ENCODE measurements around the gene DSCAM.
"Not testable (repeated sequence)": the region's sequence is repeated elsewhere in the genome, so short reads cannot be mapped to it uniquely, and the experiment has no call there.

DSCAM gene

GRCh38 chr21:40377135-40377534 lies 469.8 kb downstream of the DSCAM start:
- no peak for DNase-seq

- no peak for DNase-seq
Measured at GRCh38 chr21:40373761-40374160, 473.2 kb downstream of the DSCAM start.

- DNase-seq = no peak
Measured at GRCh38 chr21:40372506-40372905, 474.5 kb downstream of the DSCAM start.

GRCh38 chr21:40371329-40371728 lies 475.6 kb downstream of the DSCAM start:
- DNase-seq = no peak

- no peak for DNase-seq
Measured at GRCh38 chr21:40356644-40357043, 490.3 kb downstream of the DSCAM start.

GRCh38 chr21:40355076-40355475 lies 491.9 kb downstream of the DSCAM start:
- no peak for DNase-seq

GRCh38 chr21:40351006-40351405 lies 496.0 kb downstream of the DSCAM start:
- no peak for DNase-seq

- DNase-seq = no peak
Measured at GRCh38 chr21:40349591-40349990, 497.4 kb downstream of the DSCAM start.

GRCh38 chr21:40345711-40346321 lies 501.1 kb downstream of the DSCAM start:
- no peak for DNase-seq

- DNase-seq = no peak
Measured at GRCh38 chr21:40340357-40340756, 506.6 kb downstream of the DSCAM start.

- no peak for DNase-seq
Measured at GRCh38 chr21:40339050-40339449, 507.9 kb downstream of the DSCAM start.

- DNase-seq = no peak
Measured at GRCh38 chr21:40337981-40338380, 509.0 kb downstream of the DSCAM start.

GRCh38 chr21:40335704-40336103 lies 511.3 kb downstream of the DSCAM start:
- no peak for DNase-seq

GRCh38 chr21:40334159-40334558 lies 512.8 kb downstream of the DSCAM start:
- no peak for DNase-seq

GRCh38 chr21:40333731-40334130 lies 513.2 kb downstream of the DSCAM start:
- no peak for DNase-seq

GRCh38 chr21:40331804-40332203 lies 515.2 kb downstream of the DSCAM start:
- no peak for DNase-seq

GRCh38 chr21:40331172-40331571 lies 515.8 kb downstream of the DSCAM start:
- no peak for DNase-seq

GRCh38 chr21:40324389-40324788 lies 522.6 kb downstream of the DSCAM start:
- DNase-seq = no peak

GRCh38 chr21:40320718-40321117 lies 526.2 kb downstream of the DSCAM start:
- DNase-seq = not testable (repeated sequence)

GRCh38 chr21:40318371-40318770 lies 528.6 kb downstream of the DSCAM start:
- DNase-seq = no peak

GRCh38 chr21:40316104-40316503 lies 530.9 kb downstream of the DSCAM start:
- no peak for DNase-seq

- DNase-seq = no peak
Measured at GRCh38 chr21:40315626-40316025, 531.3 kb downstream of the DSCAM start.

GRCh38 chr21:40313260-40313659 lies 533.7 kb downstream of the DSCAM start:
- no peak for DNase-seq

- DNase-seq = no peak
Measured at GRCh38 chr21:40300300-40300699, 546.7 kb downstream of the DSCAM start.

- no peak for DNase-seq
Measured at GRCh38 chr21:40299451-40299850, 547.5 kb downstream of the DSCAM start.

GRCh38 chr21:40294345-40294744 lies 552.6 kb downstream of the DSCAM start:
- DNase-seq = no peak

Measured in activated naive CD4-positive, alpha-beta T cell treated with anti-CD3 and anti-CD28 coated beads, Interleukin-2, amount 50 U/mL, for 16 hours (primary cell).